ENCODE data around the gene FMNL2.

Gene FMNL2

DNA sequence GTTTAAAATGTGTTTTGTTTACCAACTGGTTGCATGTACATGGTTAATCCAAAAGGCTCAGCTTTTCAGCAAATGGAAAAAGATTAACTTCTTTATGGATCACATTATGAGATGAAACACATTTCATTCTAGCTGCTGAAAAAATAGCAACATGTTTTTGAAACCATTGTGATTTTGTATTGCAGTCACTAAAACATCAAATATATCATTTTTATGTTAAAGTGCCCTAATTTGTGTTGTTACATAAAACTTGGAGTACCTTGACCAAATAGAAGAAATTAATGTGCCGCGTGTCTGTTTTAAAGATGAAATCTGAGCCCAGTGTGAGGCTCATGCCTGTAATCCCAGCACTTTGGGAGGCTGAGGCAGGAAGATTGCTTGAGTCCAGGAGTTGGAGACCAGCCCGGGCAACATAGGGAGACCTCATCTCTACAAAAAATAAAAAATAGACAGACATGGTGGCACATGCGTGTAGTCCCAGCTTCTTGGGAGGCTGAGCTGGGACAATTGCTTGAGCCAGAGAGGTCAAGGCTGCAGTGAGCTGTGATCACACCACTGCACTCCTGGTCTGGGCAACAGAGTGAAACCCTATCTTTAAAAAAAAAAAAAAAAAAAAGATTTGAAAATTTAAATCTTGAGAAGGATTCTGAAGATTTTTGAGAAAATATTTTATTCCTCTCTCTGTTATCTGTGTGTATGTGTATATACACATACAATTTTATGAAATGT lies 96.6 kb downstream of the FMNL2 start:
- H3K4me3 ChIP-seq, result no peak overlapping the region; a peak in 1 of 20 replicates
- peak overlapping the region; percentile 68 to 95 (median 82) for H3K4me2 ChIP-seq

GRCh38 chr2:152432206-152432653 lies 97.3 kb downstream of the FMNL2 start:
- H3K36me3 ChIP-seq, result peaks cover 0 to 53% (median 12%) of the 10 kb centered on the region in 11 experiments; a peak in 14 of 22 replicates
- H3K9me3 ChIP-seq (replicated peaks in 1 of 11), result peaks cover 0 to 7% (median 0%) of the 10 kb centered on the region in 11 experiments; a peak in 1 of 22 replicates
- H3K4me1 ChIP-seq, result peaks cover 75 to 100% (median 100%) of the 10 kb centered on the region in 10 experiments
- H3K27me3 ChIP-seq, result no peaks in the 10 kb centered on the region
- 0 out of 20 replicates have a peak overlapping the region, but pooled peaks of 2 of the 10 experiments have one; percentile 4 to 11 for H3K4me3 ChIP-seq
- peaks cover 0 to 47% (median 0%) of the 10 kb centered on the region in 11 experiments; a peak in 6 of 22 replicates for H4K20me1 ChIP-seq
- peak; percentile 62 to 98 (median 94); a peak in 20 of 22 replicates for TF ChIP-seq Cebpa-rat (IDR thresholded peaks at IDR 0.05)
- peak overlapping the region; percentile 85 to 96 (median 92) for H3K27ac ChIP-seq
- H3K4me2 ChIP-seq, result peak overlapping the region; percentile 68 to 95 (median 82)
- H3K9ac ChIP-seq, result peak overlapping the region; percentile 72 to 82 (median 77); a peak in 21 of 22 replicates

More for the DNA sequence above, 96.6 kb downstream of the FMNL2 start:
- Histone ChIP-seq H3K9ac (peak overlapping the region; percentile 72 to 82 (median 77)), H3K9me3 (replicated peaks in 1 of 11) (peaks cover 0 to 5% (median 0%) of the 10 kb centered on the region in 11 experiments; a peak in 1 of 22 replicates), H3K27me3 (no peaks in the 10 kb centered on the region), H4K20me1 (peaks cover 0 to 47% (median 0%) of the 10 kb centered on the region in 11 experiments; a peak in 5 of 22 replicates), H3K27ac (peak overlapping the region; percentile 85 to 96 (median 92)), H3K4me1 (peaks cover 82 to 100% (median 100%) of the 10 kb centered on the region in 10 experiments), H3K36me3 (peaks cover 0 to 46% (median 9%) of the 10 kb centered on the region in 11 experiments; a peak in 14 of 22 replicates)
- TF ChIP-seq Cebpa-rat (IDR thresholded peaks at IDR 0.05), result no peak

- Histone ChIP-seq H3K9me3 (replicated peaks in 1 of 11) (peaks cover 0 to 7% (median 0%) of the 10 kb centered on the region in 11 experiments; a peak in 1 of 22 replicates), H3K4me2 (peak overlapping the region; percentile 68 to 95 (median 82)), H3K27ac (peak overlapping the region; percentile 75 to 96 (median 92)), H3K4me1 (peaks cover 75 to 100% (median 99%) of the 10 kb centered on the region in 10 experiments), H3K9ac (peak overlapping the region; percentile 65 to 82 (median 77); a peak in 21 of 22 replicates), H4K20me1 (peaks cover 0 to 48% (median 0%) of the 10 kb centered on the region in 11 experiments; a peak in 6 of 22 replicates), H3K36me3 (peaks cover 0 to 53% (median 12%) of the 10 kb centered on the region in 11 experiments; a peak in 14 of 22 replicates), H3K27me3 (no peaks in the 10 kb centered on the region), H3K4me3 (0 out of 20 replicates have a peak overlapping the region, but pooled peaks of 2 of the 10 experiments have one; percentile 4 to 11)
- no peak for TF ChIP-seq Cebpa-rat (IDR thresholded peaks at IDR 0.05)
Observed at GRCh38 chr2:152432765-152433164, 97.8 kb downstream of the FMNL2 start.

DNA sequence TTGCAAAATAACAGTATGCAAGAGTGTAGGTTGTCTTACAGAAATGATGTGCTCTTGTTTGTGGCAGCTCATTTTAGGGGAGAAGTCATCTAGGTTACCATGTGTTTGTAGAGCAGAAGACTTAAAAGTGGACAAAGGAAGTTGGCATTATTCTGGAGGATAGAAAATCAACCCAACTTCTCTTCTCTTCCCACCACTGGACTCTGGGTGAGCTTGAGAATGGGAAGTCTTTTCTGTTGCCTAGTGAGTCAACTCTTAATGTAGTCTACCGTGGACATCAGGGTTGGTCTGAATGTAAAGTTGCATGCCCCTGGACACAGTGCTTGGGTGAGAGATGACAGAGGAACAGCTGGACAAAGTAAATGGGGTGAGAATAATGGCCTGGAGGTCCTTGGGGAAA lies 98.3 kb downstream of the FMNL2 start:
- no peaks in the 10 kb centered on the region for H3K27me3 ChIP-seq
- peaks cover 0 to 7% (median 0%) of the 10 kb centered on the region in 11 experiments; a peak in 1 of 22 replicates for H3K9me3 ChIP-seq (replicated peaks in 1 of 11)
- no peak overlapping the region for H3K4me3 ChIP-seq
- TF ChIP-seq Cebpa-rat (IDR thresholded peaks at IDR 0.05), result no peak
- H3K4me2 ChIP-seq, result peak overlapping the region; percentile 68 to 95 (median 82)
- peaks cover 0 to 48% (median 0%) of the 10 kb centered on the region in 11 experiments; a peak in 6 of 22 replicates for H4K20me1 ChIP-seq
- peaks cover 0 to 53% (median 12%) of the 10 kb centered on the region in 11 experiments; a peak in 14 of 22 replicates for H3K36me3 ChIP-seq
- peak overlapping the region; percentile 75 to 96 (median 92); a peak in 21 of 22 replicates for H3K27ac ChIP-seq
- H3K4me1 ChIP-seq, result peaks cover 75 to 100% (median 98%) of the 10 kb centered on the region in 10 experiments
- H3K9ac ChIP-seq, result peak overlapping the region in 10 of 11 experiments; percentile 68 to 82 (median 78); a peak in 17 of 22 replicates

- Histone ChIP-seq H4K20me1 (peaks cover 0 to 48% (median 3%) of the 10 kb centered on the region in 11 experiments; a peak in 6 of 22 replicates), H3K27me3 (no peaks in the 10 kb centered on the region), H3K4me3 (no peak overlapping the region), H3K9me3 (replicated peaks in 1 of 11) (peaks cover 0 to 7% (median 0%) of the 10 kb centered on the region in 11 experiments; a peak in 1 of 22 replicates), H3K36me3 (peaks cover 0 to 53% (median 12%) of the 10 kb centered on the region in 11 experiments; a peak in 14 of 22 replicates), H3K4me2 (peak overlapping the region; percentile 68 to 95 (median 82)), H3K27ac (peak overlapping the region; percentile 75 to 96 (median 92); a peak in 21 of 22 replicates), H3K9ac (peak overlapping the region in 9 of 11 experiments; percentile 68 to 82 (median 79); a peak in 12 of 22 replicates), H3K4me1 (peaks cover 70 to 100% (median 95%) of the 10 kb centered on the region in 10 experiments)
- TF ChIP-seq Cebpa-rat (IDR thresholded peaks at IDR 0.05), result no peak
Observed at GRCh38 chr2:152433791-152434190, 98.8 kb downstream of the FMNL2 start.

- peak overlapping the region; percentile 29 to 95 (median 82); a peak in 19 of 22 replicates for H3K4me2 ChIP-seq
- H3K9ac ChIP-seq, result peak overlapping the region in 3 of 11 experiments; percentile 2 to 81 (median 19); a peak in 5 of 22 replicates
- H3K27me3 ChIP-seq, result no peaks in the 10 kb centered on the region
- peaks cover 62 to 100% (median 90%) of the 10 kb centered on the region in 10 experiments for H3K4me1 ChIP-seq
- peaks cover 0 to 7% (median 0%) of the 10 kb centered on the region in 11 experiments; a peak in 1 of 22 replicates for H3K9me3 ChIP-seq (replicated peaks in 1 of 11)
- H3K4me3 ChIP-seq, result peak overlapping the region in 1 of 10 experiments; percentile 4; a peak in 1 of 20 replicates
- TF ChIP-seq Cebpa-rat (IDR thresholded peaks at IDR 0.05), result no peak
- peak overlapping the region; percentile 75 to 96 (median 92); a peak in 21 of 22 replicates for H3K27ac ChIP-seq
- H3K36me3 ChIP-seq, result peaks cover 0 to 52% (median 12%) of the 10 kb centered on the region in 11 experiments; a peak in 14 of 22 replicates
- H4K20me1 ChIP-seq, result peaks cover 0 to 48% (median 3%) of the 10 kb centered on the region in 11 experiments; a peak in 8 of 22 replicates
Observed at GRCh38 chr2:152434395-152435182, 99.6 kb downstream of the FMNL2 start.

DNA sequence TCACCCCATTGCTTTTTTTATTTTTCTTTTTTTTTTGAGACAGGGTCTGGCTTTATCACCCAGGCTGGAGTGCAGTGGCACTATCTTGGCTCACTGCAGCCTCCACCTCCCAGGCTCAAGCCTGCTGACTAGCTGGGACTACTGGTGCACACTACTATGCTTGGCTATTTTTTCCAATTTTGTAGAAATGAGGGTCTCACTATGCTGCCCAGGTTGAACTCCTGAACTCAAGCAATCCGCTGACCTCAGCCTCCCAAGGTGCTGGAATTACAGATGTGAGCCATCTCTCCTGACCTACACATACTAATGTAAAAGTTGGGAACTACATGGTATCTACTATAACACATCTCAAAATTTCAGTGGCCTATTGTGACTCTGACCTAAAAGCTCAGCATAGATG lies 101.2 kb downstream of the FMNL2 start:
- H3K27me3 ChIP-seq, result no peaks in the 10 kb centered on the region
- peaks cover 0 to 40% (median 14%) of the 10 kb centered on the region in 11 experiments; a peak in 14 of 22 replicates for H3K36me3 ChIP-seq
- peak overlapping the region in 6 of 11 experiments; percentile 7 to 95 (median 87); a peak in 11 of 22 replicates for H3K27ac ChIP-seq
- H3K4me3 ChIP-seq, result no peak overlapping the region
- peaks cover 48 to 100% (median 90%) of the 10 kb centered on the region in 10 experiments for H3K4me1 ChIP-seq
- peak overlapping the region in 8 of 11 experiments; percentile 26 to 95 (median 58); a peak in 15 of 22 replicates for H3K4me2 ChIP-seq
- no peak overlapping the region for H3K9ac ChIP-seq
- TF ChIP-seq Cebpa-rat (IDR thresholded peaks at IDR 0.05), result no peak
- H4K20me1 ChIP-seq, result peaks cover 0 to 62% (median 14%) of the 10 kb centered on the region in 11 experiments; a peak in 13 of 22 replicates
- peaks cover 0 to 7% (median 0%) of the 10 kb centered on the region in 11 experiments; a peak in 1 of 22 replicates for H3K9me3 ChIP-seq (replicated peaks in 1 of 11)
